HFFc6 (cell line): Measurements from ENCODE around the gene ADM5. TPM values are rescaled to one million over a fixed set of nuclear protein-coding genes. Genes with fewer than 3 reads are reported as not detected.

Source experiments
- DNase-seq: peaks from one replicate; pipeline ENCODE4 v3.0.0-alpha.2; 2018
- H3K27ac Mint-ChIP-seq: 2 replicates; pipeline ENCODE4 v1.8.0; 2020; ENCODE audit warnings: mild to moderate bottlenecking, mixed read lengths
- H3K27me3 Mint-ChIP-seq: 2 replicates; pipeline ENCODE4 v1.8.0; 2021; ENCODE audit warnings: mild to moderate bottlenecking, moderate library complexity, mixed read lengths; ENCODE audit not compliant: insufficient read depth
- H3K36me3 Mint-ChIP-seq: 2 replicates; pipeline ENCODE4 v1.8.0; 2021; ENCODE audit warnings: low read depth, mixed read lengths
- H3K4me1 Mint-ChIP-seq: 2 replicates; pipeline ENCODE4 v1.8.0; 2020; ENCODE audit warnings: low read depth, mixed read lengths
- H3K4me3 Mint-ChIP-seq: 2 replicates; pipeline ENCODE4 v1.8.0; 2020; ENCODE audit warnings: mild to moderate bottlenecking, moderate library complexity, mixed read lengths
- H3K9me3 Mint-ChIP-seq: 2 replicates; pipeline ENCODE4 v1.8.0; 2020; ENCODE audit warnings: mild to moderate bottlenecking, mixed read lengths
- total RNA-seq, 6 experiments: library from RNA; stranded (reverse); fragmentation: NEBNext Ultra II Directional; extraction: Animal tissue kit (Norgen Biotek cat#: 25700); gene quantifications; 2 replicates in 1 of 6; 3 replicates in 5 of 6; pipeline ENCODE4 v1.2.3, GENCODE V29; 2021
- TF ChIP-seq, protein P1 (sequence below): fragments of 200-600 bp; sonication (generic); IDR thresholded peaks from 2 replicates; pipeline ENCODE4 v1.5.0; 2021; ENCODE audit warnings: antibody characterized with exemption, mild to moderate bottlenecking

ADM5 gene
- total RNA-seq, 6 experiments from 2014 or later = 0.74 to 0.99 (median 0.87) TPM

DNA sequence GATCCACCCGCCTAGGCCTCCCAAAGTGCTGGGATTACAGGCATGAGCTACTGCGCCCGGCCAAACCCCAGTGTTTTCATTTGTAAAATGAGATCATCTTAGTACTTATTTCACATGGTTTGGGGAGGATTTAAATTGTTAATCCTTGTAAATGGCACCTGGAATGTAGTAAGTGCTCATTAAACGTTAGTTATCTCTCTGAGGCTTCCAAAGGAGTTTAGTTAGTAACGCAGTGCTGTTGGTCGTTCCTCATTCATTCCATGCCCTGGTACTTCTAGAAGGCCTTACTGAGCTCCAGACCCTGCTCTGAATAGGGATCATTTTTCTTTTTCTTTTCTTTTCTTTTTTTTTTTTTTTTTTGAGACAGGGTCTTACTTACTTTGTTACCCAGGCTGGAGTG is 6.7 kb downstream of the ADM5 start:
- Mint-ChIP-seq H3K27ac (no peak overlapping the region), H3K36me3 (peaks cover 10% of the 10 kb centered on the region), H3K4me3 (no peak overlapping the region), H3K27me3 (peaks cover under 1% of the 10 kb centered on the region; the same call in 1 of the 2 replicates), H3K9me3 (no peaks in the 10 kb centered on the region), H3K4me1 (peaks cover 6% of the 10 kb centered on the region)
- DNase-seq = no peak
- TF ChIP-seq, protein P1, sequence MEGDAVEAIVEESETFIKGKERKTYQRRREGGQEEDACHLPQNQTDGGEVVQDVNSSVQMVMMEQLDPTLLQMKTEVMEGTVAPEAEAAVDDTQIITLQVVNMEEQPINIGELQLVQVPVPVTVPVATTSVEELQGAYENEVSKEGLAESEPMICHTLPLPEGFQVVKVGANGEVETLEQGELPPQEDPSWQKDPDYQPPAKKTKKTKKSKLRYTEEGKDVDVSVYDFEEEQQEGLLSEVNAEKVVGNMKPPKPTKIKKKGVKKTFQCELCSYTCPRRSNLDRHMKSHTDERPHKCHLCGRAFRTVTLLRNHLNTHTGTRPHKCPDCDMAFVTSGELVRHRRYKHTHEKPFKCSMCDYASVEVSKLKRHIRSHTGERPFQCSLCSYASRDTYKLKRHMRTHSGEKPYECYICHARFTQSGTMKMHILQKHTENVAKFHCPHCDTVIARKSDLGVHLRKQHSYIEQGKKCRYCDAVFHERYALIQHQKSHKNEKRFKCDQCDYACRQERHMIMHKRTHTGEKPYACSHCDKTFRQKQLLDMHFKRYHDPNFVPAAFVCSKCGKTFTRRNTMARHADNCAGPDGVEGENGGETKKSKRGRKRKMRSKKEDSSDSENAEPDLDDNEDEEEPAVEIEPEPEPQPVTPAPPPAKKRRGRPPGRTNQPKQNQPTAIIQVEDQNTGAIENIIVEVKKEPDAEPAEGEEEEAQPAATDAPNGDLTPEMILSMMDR = no peak

DNA sequence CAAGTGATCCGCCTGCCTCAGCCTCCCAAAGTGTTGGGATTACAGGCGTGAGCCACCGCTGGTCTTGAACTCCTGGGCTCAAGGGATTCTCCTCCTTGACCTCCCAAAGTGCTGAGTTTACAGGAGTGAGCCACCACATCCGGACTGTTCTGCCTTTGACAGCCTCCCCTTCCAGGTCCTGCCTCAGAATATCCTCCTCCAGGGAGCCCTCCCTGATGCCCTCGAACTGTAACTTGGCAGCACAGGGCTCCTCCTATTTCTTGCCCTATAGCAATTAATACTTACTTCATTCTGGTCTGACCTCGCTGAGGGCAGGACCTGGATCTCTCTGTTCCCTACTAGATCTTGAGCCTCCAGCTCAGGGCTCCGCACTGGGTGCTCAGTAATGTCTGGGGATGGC is 7.5 kb downstream of the ADM5 start:
- TF ChIP-seq, protein P1 = no peak
- Mint-ChIP-seq H3K27ac (no peak overlapping the region), H3K4me3 (no peak overlapping the region), H3K9me3 (no peaks in the 10 kb centered on the region), H3K4me1 (no peaks in the 10 kb centered on the region), H3K27me3 (no peaks in the 10 kb centered on the region; the same call in 1 of the 2 replicates), H3K36me3 (peaks cover 10% of the 10 kb centered on the region)
- DNase-seq = no peak

DNA sequence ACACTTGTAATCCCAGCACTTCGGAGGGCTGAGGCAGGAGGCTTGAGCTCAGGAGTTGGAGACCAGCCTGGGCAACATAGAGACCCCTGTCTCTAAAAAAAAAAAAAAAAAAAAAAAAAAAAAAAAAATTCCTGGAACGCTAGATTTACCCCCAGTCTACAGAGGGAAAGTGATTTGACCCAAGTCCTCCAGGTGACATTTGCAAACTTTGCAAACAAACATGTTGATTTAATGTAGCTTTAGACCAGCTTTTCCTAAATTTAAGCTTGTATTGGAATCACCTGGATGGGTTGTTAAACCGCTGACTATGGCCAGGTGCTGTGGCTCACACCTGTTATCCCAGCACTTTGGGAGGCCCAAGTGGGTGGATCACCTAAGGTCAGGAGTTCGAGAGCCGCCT is 10.0 kb downstream of the ADM5 start:
- H3K27ac Mint-ChIP-seq = no peak overlapping the region
- H3K4me1 Mint-ChIP-seq = no peaks in the 10 kb centered on the region
- H3K4me3 Mint-ChIP-seq = no peak overlapping the region
- peaks cover 5% of the 10 kb centered on the region; the same call in 1 of the 2 replicates for H3K36me3 Mint-ChIP-seq
- DNase-seq = no peak
- TF ChIP-seq, protein P1 = no peak
- H3K27me3 Mint-ChIP-seq = no peaks in the 10 kb centered on the region; the same call in 1 of the 2 replicates
- no peaks in the 10 kb centered on the region for H3K9me3 Mint-ChIP-seq

DNA sequence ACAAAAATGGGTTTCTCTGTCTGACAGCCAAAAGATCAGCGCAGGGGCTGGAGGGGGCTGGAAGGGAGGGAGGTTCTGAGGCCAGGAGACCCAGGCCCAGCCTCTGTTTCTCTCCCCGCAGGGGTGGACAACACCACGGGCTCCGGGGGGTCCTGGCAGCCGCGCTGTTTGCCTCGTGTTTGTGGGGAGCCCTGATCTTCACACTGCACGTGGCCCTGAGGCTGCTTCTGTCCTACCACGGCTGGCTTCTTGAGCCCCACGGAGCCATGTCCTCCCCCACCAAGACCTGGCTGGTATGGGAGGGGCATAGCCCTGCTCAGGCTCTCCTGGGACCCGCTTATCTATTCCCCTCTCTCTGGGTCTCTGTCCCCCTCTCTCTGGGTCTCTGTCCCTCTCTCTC is 11.2 kb downstream of the ADM5 start:
- no peaks in the 10 kb centered on the region for H3K9me3 Mint-ChIP-seq
- no peaks in the 10 kb centered on the region; the same call in 1 of the 2 replicates for H3K27me3 Mint-ChIP-seq
- DNase-seq = no peak
- no peaks in the 10 kb centered on the region for H3K4me1 Mint-ChIP-seq
- H3K4me3 Mint-ChIP-seq = no peak overlapping the region
- H3K27ac Mint-ChIP-seq = no peak overlapping the region
- TF ChIP-seq, protein P1 = no peak
- H3K36me3 Mint-ChIP-seq = 0 out of 2 replicates have a peak, but pooled peaks cover 5% of the 10 kb centered on the region

- H3K27me3 Mint-ChIP-seq = no peaks in the 10 kb centered on the region; the same call in 1 of the 2 replicates
- DNase-seq = no peak
- H3K9me3 Mint-ChIP-seq = no peaks in the 10 kb centered on the region
- H3K4me1 Mint-ChIP-seq = no peaks in the 10 kb centered on the region
- H3K36me3 Mint-ChIP-seq = 0 out of 2 replicates have a peak, but pooled peaks cover 5% of the 10 kb centered on the region
- TF ChIP-seq, protein P1 = no peak
- H3K4me3 Mint-ChIP-seq = no peak overlapping the region
- H3K27ac Mint-ChIP-seq = no peak overlapping the region
These were observed 11.9 kb downstream of the ADM5 start for GRCh38 chr19:49701271-49701786.
